ENCODE data around the gene DSTN.

DSTN gene

GRCh38 chr20:17624551-17625245, 54.8 kb downstream of the DSTN start:
- Histone ChIP-seq H3K4me1 (ENCODE audit: insufficient read depth, low read length) (no peaks in the 10 kb centered on the region), H3K9ac (ENCODE audit: low read depth, low read length) (no peak overlapping the region), H3K9me3 (ENCODE audit: control insufficient read depth, insufficient read depth, low read length) (no peaks in the 10 kb centered on the region), H3K36me3 (ENCODE audit: insufficient read depth, low read length) (peaks cover 3% of the 10 kb centered on the region; the same call in 1 of the 2 replicates)

- H3K36me3 ChIP-seq (ENCODE audit: insufficient read depth, low read length), result peaks cover 3% of the 10 kb centered on the region; the same call in 1 of the 2 replicates
- H3K9me3 ChIP-seq (ENCODE audit: control insufficient read depth, insufficient read depth, low read length), result no peaks in the 10 kb centered on the region
- no peak overlapping the region for H3K9ac ChIP-seq (ENCODE audit: low read depth, low read length)
Observed at GRCh38 chr20:17625246-17626051, 55.6 kb downstream of the DSTN start.

DNA sequence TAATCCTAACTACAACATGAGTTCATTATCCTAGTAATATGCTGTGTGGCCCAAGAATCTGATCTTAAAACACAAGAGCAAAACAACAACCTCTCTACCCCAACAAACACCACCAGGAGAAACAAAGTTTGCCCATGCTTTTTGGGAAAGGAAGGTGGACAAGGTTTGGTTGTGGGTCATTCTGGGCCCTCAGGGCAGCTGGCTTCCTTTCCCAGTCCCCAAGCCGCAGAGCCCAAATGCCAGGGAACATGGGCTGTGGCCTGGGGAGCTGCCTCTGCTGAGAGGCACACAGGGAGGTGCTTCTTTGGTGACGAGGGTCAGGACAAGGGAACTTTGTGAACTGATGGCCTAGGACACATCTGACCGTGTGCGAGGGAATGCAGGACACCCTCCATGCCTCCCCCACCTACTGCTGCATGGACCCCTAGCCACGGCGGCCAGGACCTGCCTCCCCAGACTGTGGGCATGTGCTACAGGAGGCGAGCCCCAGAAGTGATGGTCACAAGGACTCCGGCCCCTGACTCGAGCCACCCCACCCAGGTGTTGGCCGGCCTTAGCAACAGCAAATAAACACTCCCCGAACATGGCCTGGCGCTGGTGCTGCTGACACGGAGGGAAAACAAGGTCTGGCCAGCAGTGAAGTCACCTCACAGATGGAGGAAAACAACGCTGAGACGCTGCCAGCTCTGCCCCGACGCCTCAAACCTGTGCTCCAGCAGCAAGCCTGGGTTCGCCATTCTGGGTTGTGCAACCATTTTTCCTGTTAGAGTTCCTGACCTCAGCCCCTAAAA, 56.5 kb downstream of the DSTN start:
- Histone ChIP-seq H3K9ac (ENCODE audit: low read depth, low read length) (no peak overlapping the region), H3K36me3 (ENCODE audit: insufficient read depth, low read length) (peaks cover 9% of the 10 kb centered on the region), H3K9me3 (ENCODE audit: control insufficient read depth, insufficient read depth, low read length) (no peaks in the 10 kb centered on the region), H3K4me1 (ENCODE audit: insufficient read depth, low read length) (no peaks in the 10 kb centered on the region)

More at GRCh38 chr20:17625246-17626051, 55.6 kb downstream of the DSTN start:
- no peaks in the 10 kb centered on the region for H3K4me1 ChIP-seq (ENCODE audit: insufficient read depth, low read length)

DNA sequence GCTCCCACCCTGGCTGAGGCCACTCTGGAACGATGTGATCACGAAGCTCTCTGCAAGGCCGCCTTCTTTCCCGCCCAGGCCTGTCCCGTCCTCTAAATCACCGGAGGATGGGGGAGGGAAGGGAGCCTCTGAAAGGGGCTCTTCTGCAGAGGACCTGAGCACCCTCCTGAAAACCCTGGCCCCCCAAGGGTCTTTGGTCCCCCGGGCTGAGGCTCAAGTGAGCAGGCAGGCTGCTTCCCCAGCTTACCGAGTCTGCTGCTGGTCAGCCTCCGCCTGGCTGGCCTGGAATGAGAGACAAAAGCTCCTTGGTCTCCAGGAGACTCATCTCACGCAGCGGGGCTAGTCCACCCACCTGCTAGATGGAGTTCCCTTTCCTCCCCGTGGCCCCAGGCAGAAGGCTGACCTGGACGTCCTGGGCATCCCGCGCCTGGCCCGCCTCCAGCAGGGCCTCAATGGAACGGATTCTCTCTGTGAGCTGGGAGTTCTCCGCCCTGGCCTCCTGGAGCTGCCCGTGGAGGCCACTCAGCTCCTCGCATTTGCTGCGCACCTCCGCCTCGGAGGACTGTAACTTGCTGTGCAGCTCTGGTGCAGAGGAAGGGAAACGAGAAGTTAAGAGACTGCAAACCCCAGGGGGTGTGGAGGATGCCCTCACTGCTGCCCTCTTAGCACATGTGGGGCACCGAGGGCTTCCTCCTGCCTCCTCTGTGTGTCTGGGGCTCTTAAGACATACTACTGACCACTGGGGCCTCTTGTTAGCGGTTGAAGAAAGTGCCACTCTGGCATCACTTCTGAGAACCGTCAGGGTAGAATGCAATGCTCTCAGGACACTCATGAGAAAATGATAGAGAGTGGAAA, 57.5 kb downstream of the DSTN start:
- Histone ChIP-seq H3K9me3 (ENCODE audit: control insufficient read depth, insufficient read depth, low read length) (no peaks in the 10 kb centered on the region), H3K9ac (ENCODE audit: low read depth, low read length) (no peak overlapping the region), H3K36me3 (ENCODE audit: insufficient read depth, low read length) (peaks cover 13% of the 10 kb centered on the region), H3K4me1 (ENCODE audit: insufficient read depth, low read length) (no peaks in the 10 kb centered on the region)

GRCh38 chr20:17628101-17628841, 58.4 kb downstream of the DSTN start:
- Histone ChIP-seq H3K36me3 (ENCODE audit: insufficient read depth, low read length) (peaks cover 17% of the 10 kb centered on the region), H3K9ac (ENCODE audit: low read depth, low read length) (no peak overlapping the region), H3K9me3 (ENCODE audit: control insufficient read depth, insufficient read depth, low read length) (no peaks in the 10 kb centered on the region), H3K4me1 (ENCODE audit: insufficient read depth, low read length) (no peaks in the 10 kb centered on the region)

DNA sequence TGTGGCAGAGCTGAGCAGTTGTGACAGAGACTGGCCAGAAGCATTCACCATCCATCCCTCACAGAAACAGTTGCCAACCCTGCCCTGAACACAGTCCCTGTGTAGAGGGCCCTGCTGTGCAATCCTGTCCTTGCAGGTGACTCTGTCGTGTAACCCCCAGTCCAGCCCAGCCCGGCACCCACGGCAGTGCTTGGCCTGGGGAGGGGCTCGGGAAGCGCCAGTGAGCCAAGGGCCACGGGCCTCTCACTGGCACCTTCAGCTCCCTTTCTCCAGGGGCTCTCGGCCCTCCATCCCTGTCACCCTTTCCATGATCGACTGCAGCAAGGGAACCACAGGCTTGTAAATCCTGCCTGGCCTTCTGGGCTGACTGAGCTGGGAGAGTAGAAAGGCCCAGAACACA, 59.1 kb downstream of the DSTN start:
- Histone ChIP-seq H3K9me3 (ENCODE audit: control insufficient read depth, insufficient read depth, low read length) (no peaks in the 10 kb centered on the region), H3K36me3 (ENCODE audit: insufficient read depth, low read length) (peaks cover 23% of the 10 kb centered on the region), H3K9ac (ENCODE audit: low read depth, low read length) (no peak overlapping the region), H3K4me1 (ENCODE audit: insufficient read depth, low read length) (no peaks in the 10 kb centered on the region)

DNA sequence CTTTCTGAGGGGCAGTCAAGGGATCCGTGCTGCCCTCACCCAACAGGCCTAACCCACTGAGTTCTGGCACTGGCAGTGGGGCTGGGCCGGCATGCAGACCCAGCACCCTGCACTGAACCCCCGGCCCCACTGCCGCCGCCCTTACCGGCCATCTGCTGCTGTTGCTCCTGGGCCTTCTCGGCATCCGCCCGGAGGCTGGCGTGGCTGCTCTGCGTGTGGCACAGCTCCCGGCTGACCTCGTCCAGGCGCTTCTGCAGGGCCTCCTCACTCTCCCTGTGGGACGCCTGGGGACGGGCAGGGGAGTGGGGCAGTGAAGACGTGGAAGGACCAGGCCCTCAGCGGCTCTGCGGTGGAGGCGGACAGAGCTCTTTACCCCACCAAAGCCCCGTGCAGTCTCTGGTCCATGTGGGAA, 59.8 kb downstream of the DSTN start:
- Histone ChIP-seq H3K9me3 (ENCODE audit: control insufficient read depth, insufficient read depth, low read length) (no peaks in the 10 kb centered on the region), H3K4me1 (ENCODE audit: insufficient read depth, low read length) (no peaks in the 10 kb centered on the region), H3K36me3 (ENCODE audit: insufficient read depth, low read length) (peaks cover 23% of the 10 kb centered on the region), H3K9ac (ENCODE audit: low read depth, low read length) (no peak overlapping the region)

DNA sequence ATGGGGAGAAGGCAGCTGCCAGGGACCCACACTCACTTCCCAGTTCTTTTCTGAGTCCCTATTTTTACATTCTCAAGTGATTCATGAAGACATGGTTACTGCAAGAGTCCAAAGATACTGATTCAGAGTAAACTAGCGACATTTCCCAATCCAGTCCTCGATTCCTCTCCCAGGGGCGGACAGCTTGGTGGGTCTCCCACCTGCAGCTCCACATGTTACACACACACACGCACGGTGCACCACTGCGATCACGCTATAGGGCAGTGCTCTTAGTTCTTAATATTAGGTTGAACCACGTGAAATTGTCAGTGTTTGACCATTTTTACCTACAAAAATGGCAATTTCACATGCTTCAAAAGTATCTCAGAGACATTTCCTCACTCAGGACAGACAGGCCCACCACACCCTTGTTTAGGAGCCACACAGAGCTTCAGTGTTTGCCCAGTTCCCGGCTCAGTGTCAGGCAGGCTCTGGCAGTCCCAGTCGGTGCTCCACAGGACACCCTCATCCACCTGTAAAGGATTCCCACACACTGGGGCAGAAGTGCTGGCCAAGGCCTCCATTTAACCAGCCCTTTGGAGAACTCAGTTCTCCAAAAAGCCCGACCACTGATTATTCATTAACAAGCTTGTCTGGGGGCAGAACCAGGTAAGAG, 60.4 kb downstream of the DSTN start:
- H3K4me1 ChIP-seq (ENCODE audit: insufficient read depth, low read length), result no peaks in the 10 kb centered on the region
- H3K36me3 ChIP-seq (ENCODE audit: insufficient read depth, low read length), result peaks cover 23% of the 10 kb centered on the region
- H3K9me3 ChIP-seq (ENCODE audit: control insufficient read depth, insufficient read depth, low read length), result no peaks in the 10 kb centered on the region
- no peak overlapping the region for H3K9ac ChIP-seq (ENCODE audit: low read depth, low read length)

DNA sequence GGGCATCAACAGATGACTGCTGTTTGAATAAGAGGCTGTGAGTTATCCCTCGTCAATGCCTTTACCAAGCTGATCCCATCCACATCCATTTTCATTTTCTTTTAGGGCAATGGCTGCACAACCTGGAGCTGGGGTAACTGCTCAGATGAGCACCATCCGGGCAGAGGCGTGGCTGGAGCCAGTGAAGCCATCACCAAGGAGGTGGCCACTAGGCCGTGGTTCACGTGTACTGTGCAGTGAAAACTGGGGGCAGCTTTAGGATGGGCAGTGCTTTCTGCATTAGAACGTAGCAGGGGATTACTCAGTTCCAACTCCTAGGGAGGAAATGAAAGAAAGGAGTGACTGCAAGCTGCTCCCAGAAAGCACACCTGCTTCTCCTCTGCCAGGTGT, 60.9 kb downstream of the DSTN start:
- H3K9ac ChIP-seq (ENCODE audit: low read depth, low read length), result no peak overlapping the region
- no peaks in the 10 kb centered on the region for H3K4me1 ChIP-seq (ENCODE audit: insufficient read depth, low read length)
- H3K36me3 ChIP-seq (ENCODE audit: insufficient read depth, low read length), result peaks cover 25% of the 10 kb centered on the region
- H3K9me3 ChIP-seq (ENCODE audit: control insufficient read depth, insufficient read depth, low read length), result no peaks in the 10 kb centered on the region

DNA sequence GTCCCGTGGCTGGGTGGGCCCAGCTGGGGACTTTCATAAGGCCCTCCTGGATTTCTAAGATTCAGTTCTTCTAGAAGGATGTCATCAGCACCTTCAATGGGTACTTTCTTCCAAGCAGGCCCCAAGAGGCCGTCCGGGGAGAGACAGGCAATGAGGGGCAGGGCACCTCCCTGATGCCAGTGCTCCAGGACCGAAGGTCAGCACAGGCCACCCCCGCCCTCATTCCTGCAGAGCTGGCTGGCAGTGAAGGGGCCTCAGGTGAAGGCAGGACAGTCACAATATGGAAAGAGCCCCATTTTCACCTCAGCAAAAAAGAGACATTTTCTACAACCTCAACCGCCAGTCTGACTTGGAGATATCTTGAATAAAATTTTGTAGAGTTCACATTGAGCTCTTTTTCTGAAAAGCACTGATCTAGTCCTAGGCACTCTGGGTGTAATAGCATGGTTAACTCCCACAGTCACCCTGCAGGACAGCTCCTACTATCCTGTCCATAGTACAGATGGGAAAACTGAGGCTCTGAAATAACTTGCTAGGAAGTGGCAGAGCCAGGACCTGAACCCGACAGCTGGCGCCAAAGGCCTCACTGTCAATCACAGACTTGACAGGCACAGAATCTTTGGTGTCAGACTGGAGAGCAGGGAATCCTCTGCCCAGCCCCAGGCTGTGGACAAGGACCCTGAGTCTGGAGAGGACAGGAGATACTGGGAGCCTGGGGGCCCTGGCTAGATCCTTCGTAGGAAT, 61.9 kb downstream of the DSTN start:
- Histone ChIP-seq H3K36me3 (ENCODE audit: insufficient read depth, low read length) (peaks cover 28% of the 10 kb centered on the region), H3K9ac (ENCODE audit: low read depth, low read length) (no peak overlapping the region), H3K4me1 (ENCODE audit: insufficient read depth, low read length) (no peaks in the 10 kb centered on the region), H3K9me3 (ENCODE audit: control insufficient read depth, insufficient read depth, low read length) (no peaks in the 10 kb centered on the region)

DNA sequence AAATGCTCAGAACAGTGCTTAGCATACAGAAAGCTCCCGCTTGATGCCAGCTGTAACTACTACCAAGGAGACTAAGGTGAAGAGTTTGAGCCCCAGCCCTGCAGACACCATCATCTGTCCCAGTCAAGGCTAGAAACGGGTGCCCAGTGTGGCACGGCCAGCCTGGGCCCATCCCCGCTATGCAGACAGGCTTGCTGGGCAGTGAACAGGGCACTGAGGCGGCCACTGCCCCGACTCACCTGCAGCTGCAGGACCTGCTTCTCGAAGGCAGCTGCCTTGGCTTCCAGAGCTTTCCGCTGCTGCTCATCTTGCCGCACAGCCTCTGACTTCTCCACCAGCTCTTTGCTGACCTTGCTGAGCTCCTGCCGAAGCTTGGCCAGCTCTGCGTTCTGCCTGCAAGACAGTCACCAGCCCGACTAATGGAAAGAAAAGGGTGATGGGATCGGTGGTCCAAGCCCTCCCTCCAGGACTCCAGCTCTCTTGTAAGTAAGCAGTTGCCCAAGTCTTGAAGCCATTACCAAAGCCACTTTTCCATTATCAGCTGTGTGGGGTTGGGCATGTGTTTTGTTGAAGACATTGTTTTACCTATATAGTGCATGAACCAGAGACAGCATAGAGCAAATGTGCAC, 63.5 kb downstream of the DSTN start:
- Histone ChIP-seq H3K4me1 (ENCODE audit: insufficient read depth, low read length) (no peaks in the 10 kb centered on the region), H3K9ac (ENCODE audit: low read depth, low read length) (no peak overlapping the region), H3K36me3 (ENCODE audit: insufficient read depth, low read length) (peaks cover 25% of the 10 kb centered on the region), H3K9me3 (ENCODE audit: control insufficient read depth, insufficient read depth, low read length) (no peaks in the 10 kb centered on the region)

GRCh38 chr20:17633850-17634500, 64.1 kb downstream of the DSTN start:
- no peaks in the 10 kb centered on the region for H3K9me3 ChIP-seq (ENCODE audit: control insufficient read depth, insufficient read depth, low read length)
- H3K9ac ChIP-seq (ENCODE audit: low read depth, low read length), result no peak overlapping the region
- H3K36me3 ChIP-seq (ENCODE audit: insufficient read depth, low read length), result peaks cover 25% of the 10 kb centered on the region
- H3K4me1 ChIP-seq (ENCODE audit: insufficient read depth, low read length), result no peaks in the 10 kb centered on the region
